GM19438 (cell line): ENCODE results near the gene LSM14A.
"Not testable (repeated sequence)": the region's sequence is repeated elsewhere in the genome, so short reads cannot be mapped to it uniquely, and the experiment has no call there.

ENCODE experiments used
- ATAC-seq: cut with Tn5 transposase; IDR thresholded peaks from one replicate; pipeline ENCODE4 v1.9.1; 2021; ENCODE audit warnings: low read depth; ENCODE audit not compliant: unreplicated experiment

Gene LSM14A

GRCh38 chr19:34189199-34189916 is 17.1 kb downstream of the LSM14A start:
- ATAC-seq: no peak

GRCh38 chr19:34189917-34190425 is 17.7 kb downstream of the LSM14A start:
- ATAC-seq: no peak

- ATAC-seq: no peak
Measured at GRCh38 chr19:34191355-34191962, 19.2 kb downstream of the LSM14A start.

GRCh38 chr19:34193439-34193838 is 21.1 kb downstream of the LSM14A start:
- ATAC-seq: no peak

- no peak for ATAC-seq
Measured at GRCh38 chr19:34193876-34194275, 21.6 kb downstream of the LSM14A start.

- no peak for ATAC-seq
Measured at GRCh38 chr19:34201133-34201532, 28.8 kb downstream of the LSM14A start.

GRCh38 chr19:34205324-34205723 is 33.0 kb downstream of the LSM14A start:
- ATAC-seq: not testable (repeated sequence)

GRCh38 chr19:34208291-34208884 is 36.1 kb downstream of the LSM14A start:
- ATAC-seq: no peak

- ATAC-seq: no peak
Measured at GRCh38 chr19:34209726-34210125, 37.4 kb downstream of the LSM14A start.

GRCh38 chr19:34213283-34213682 is 41.0 kb downstream of the LSM14A start:
- ATAC-seq: no peak

- ATAC-seq: no peak
Measured at GRCh38 chr19:34214040-34214439, 41.7 kb downstream of the LSM14A start.

GRCh38 chr19:34215006-34215665 is 42.8 kb downstream of the LSM14A start:
- no peak for ATAC-seq

GRCh38 chr19:34215666-34216038 is 43.3 kb downstream of the LSM14A start:
- no peak for ATAC-seq

GRCh38 chr19:34216745-34217219 is 44.5 kb downstream of the LSM14A start:
- not testable (repeated sequence) for ATAC-seq

GRCh38 chr19:34217952-34218817 is 45.9 kb downstream of the LSM14A start:
- peak; percentile 75 for ATAC-seq

- ATAC-seq: no peak
Measured at GRCh38 chr19:34218818-34219164, 46.5 kb downstream of the LSM14A start.

- ATAC-seq: no peak
Measured at GRCh38 chr19:34220472-34221063, 48.3 kb downstream of the LSM14A start.

- ATAC-seq: no peak
Measured at GRCh38 chr19:34222386-34222785, 50.1 kb downstream of the LSM14A start.

GRCh38 chr19:34224996-34225658 is 52.8 kb downstream of the LSM14A start:
- ATAC-seq: no peak
